ENCODE measurements around the gene B3GALNT2.
A peak's percentile ranks its signal among the peaks of the same experiment; 100 is the strongest.

The B3GALNT2 gene

GRCh38 chr1:235434001-235434400, 70.3 kb downstream of the B3GALNT2 start:
- H3K36me3 Mint-ChIP-seq (ENCODE audit: low read depth), result peaks cover 47% of the 10 kb centered on the region

GRCh38 chr1:235430991-235431390, 73.3 kb downstream of the B3GALNT2 start:
- H3K9me3 Mint-ChIP-seq, result no peaks in the 10 kb centered on the region
- H3K27me3 Mint-ChIP-seq (ENCODE audit: low read depth, poor library complexity), result peaks cover 4% of the 10 kb centered on the region
- DNase-seq, result no peak
- no peak overlapping the region for H3K4me3 Mint-ChIP-seq
- TF ChIP-seq CTCF (IDR thresholded peaks at IDR 0.05), result no peak
- H3K27ac Mint-ChIP-seq, result no peak overlapping the region
- peaks cover 31% of the 10 kb centered on the region for H3K36me3 Mint-ChIP-seq (ENCODE audit: low read depth)
- peaks cover 10% of the 10 kb centered on the region for H3K4me1 Mint-ChIP-seq

More at GRCh38 chr1:235434001-235434400, 70.3 kb downstream of the B3GALNT2 start:
- Mint-ChIP-seq H3K4me1 (no peaks in the 10 kb centered on the region), H3K4me3 (no peak overlapping the region), H3K27me3 (ENCODE audit: low read depth, poor library complexity) (peaks cover 3% of the 10 kb centered on the region), H3K27ac (peak overlapping the region; percentile 37), H3K9me3 (no peaks in the 10 kb centered on the region)
- DNase-seq, result no peak
- no peak for TF ChIP-seq CTCF (IDR thresholded peaks at IDR 0.05)

GRCh38 chr1:235429143-235429542, 75.1 kb downstream of the B3GALNT2 start:
- TF ChIP-seq CTCF (IDR thresholded peaks at IDR 0.05), result no peak
- no peak for DNase-seq
- Mint-ChIP-seq H3K27me3 (ENCODE audit: low read depth, poor library complexity) (peaks cover 4% of the 10 kb centered on the region), H3K36me3 (ENCODE audit: low read depth) (peaks cover 22% of the 10 kb centered on the region), H3K4me3 (no peak overlapping the region), H3K9me3 (no peaks in the 10 kb centered on the region), H3K27ac (no peak overlapping the region), H3K4me1 (peaks cover 27% of the 10 kb centered on the region)

DNA sequence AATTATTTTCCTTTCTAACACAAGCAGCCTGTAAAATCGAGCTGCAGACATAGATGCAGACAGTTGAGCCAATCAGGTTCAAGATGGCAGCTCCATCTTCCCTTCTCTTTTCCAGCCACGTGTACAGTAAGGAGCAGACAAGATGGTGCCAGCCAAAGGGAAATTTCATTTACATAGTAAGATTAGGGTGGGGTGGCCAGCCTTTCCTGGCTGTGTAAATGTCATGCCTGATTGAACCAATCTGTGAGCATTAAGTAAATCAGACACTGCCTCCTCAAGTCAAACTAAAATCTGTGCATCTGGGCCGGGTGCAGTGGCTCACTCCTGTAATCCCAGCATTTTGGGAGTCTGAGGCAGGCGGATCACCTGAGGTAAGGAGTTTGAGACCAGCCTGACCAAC, 76.8 kb downstream of the B3GALNT2 start:
- Mint-ChIP-seq H3K27me3 (ENCODE audit: low read depth, poor library complexity) (peaks cover 4% of the 10 kb centered on the region), H3K36me3 (ENCODE audit: low read depth) (peaks cover 14% of the 10 kb centered on the region), H3K27ac (no peak overlapping the region), H3K9me3 (no peaks in the 10 kb centered on the region), H3K4me3 (no peak overlapping the region), H3K4me1 (peaks cover 44% of the 10 kb centered on the region)
- DNase-seq, result no peak
- TF ChIP-seq CTCF (IDR thresholded peaks at IDR 0.05), result no peak

DNA sequence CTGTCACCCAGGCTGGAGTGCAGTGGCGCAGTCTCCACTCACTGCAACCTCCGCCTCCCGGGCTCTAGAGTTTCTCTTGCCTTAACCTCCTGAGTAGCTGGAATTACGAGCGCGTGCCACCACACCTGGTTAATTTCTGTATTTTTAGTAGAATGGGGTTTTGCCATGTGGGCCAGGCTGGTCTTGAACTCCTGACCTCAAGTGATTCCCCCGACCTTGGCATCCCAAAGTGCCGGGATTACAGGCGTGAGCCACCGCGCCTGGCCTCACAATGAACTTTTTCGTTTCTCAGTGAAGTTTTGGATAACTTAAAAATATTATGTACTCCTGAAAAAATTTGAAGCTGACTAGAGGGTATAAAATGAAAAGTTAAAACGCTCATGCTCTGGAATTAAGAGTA, 77.6 kb downstream of the B3GALNT2 start:
- no peak for TF ChIP-seq CTCF (IDR thresholded peaks at IDR 0.05)
- DNase-seq, result no peak
- H3K9me3 Mint-ChIP-seq, result no peaks in the 10 kb centered on the region
- H3K27ac Mint-ChIP-seq, result no peak overlapping the region
- H3K4me3 Mint-ChIP-seq, result no peak overlapping the region
- H3K27me3 Mint-ChIP-seq (ENCODE audit: low read depth, poor library complexity), result peaks cover 4% of the 10 kb centered on the region
- peaks cover 12% of the 10 kb centered on the region for H3K36me3 Mint-ChIP-seq (ENCODE audit: low read depth)
- peaks cover 48% of the 10 kb centered on the region for H3K4me1 Mint-ChIP-seq

DNA sequence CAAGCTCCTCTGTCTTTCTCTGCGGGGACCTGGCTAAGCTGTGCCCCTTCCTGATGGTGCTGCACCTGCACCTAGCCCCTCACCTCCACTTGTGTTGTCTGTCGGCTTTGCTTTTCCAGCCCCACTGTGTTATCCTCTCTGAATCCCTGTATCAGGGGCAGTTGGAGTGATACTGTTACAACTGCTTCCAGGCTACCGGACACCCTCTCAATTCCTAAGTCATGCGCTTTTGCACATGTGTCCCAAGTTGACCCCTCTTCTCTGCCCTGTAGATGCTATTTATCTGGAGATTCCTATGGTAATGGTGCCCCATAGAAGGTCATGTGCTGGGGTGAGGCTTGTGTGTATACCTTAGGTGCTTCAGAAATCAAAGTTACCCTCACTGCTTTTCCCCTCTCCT, 78.1 kb downstream of the B3GALNT2 start:
- TF ChIP-seq CTCF (IDR thresholded peaks at IDR 0.05), result no peak
- H3K27ac Mint-ChIP-seq, result peak overlapping the region; percentile 74
- peaks cover 50% of the 10 kb centered on the region for H3K4me1 Mint-ChIP-seq
- no peak for DNase-seq
- no peak overlapping the region for H3K4me3 Mint-ChIP-seq
- H3K36me3 Mint-ChIP-seq (ENCODE audit: low read depth), result peaks cover 12% of the 10 kb centered on the region
- H3K27me3 Mint-ChIP-seq (ENCODE audit: low read depth, poor library complexity), result peaks cover 4% of the 10 kb centered on the region
- no peaks in the 10 kb centered on the region for H3K9me3 Mint-ChIP-seq
